ENCODE results near the gene RICTOR.

DNA sequence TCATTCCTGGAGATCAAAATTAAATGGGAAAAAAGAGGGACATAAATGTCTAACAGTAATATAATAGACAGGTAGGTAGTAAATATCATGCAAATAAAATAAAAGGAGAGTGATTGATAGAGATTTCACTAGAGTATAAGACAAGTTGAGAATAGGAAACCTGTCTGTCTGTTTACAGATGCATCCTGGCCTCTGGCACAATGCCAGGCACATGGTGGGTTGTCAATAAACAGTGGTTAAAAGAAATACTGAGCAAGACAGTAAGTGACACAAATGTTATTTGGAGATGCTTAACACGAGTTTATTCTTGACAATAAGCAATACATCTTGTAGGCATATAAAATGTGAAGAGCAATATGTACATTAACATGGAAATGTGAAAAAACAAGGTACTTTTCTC lies 33.3 kb downstream of the RICTOR start:
- TF ChIP-seq POLR2A (IDR thresholded peaks at IDR 0.05; ENCODE audit: low read depth, low read length) (no peak), TAF1 (IDR thresholded peaks at IDR 0.05; ENCODE audit: low read depth, low read length) (no peak)
